Activated naive CD8-positive, alpha-beta T cell (primary cell): ENCODE results near the gene SHROOM1.
A peak's percentile ranks its signal among the peaks of the same experiment; 100 is the strongest.

ENCODE experiments used
- H3K27ac Mint-ChIP-seq: one replicate; pipeline ENCODE4 v1.8.0; 2021; ENCODE audit warnings: mixed read lengths
- H3K27me3 Mint-ChIP-seq: one replicate; pipeline ENCODE4 v1.8.0; 2021; ENCODE audit warnings: mixed read lengths
- H3K36me3 Mint-ChIP-seq: one replicate; pipeline ENCODE4 v1.8.0; 2021; ENCODE audit warnings: mixed read lengths
- H3K4me1 Mint-ChIP-seq: one replicate; pipeline ENCODE4 v1.8.0; 2021; ENCODE audit warnings: low read depth, mixed read lengths
- H3K4me3 Mint-ChIP-seq: one replicate; pipeline ENCODE4 v1.8.0; 2021; ENCODE audit warnings: mild to moderate bottlenecking, mixed read lengths
- H3K9me3 Mint-ChIP-seq: one replicate; pipeline ENCODE4 v1.8.0; 2021; ENCODE audit warnings: low read depth, mixed read lengths

The SHROOM1 gene

GRCh38 chr5:132823481-132824050 lies 6.9 kb downstream of the SHROOM1 start:
- Mint-ChIP-seq H3K36me3 (no peaks in the 10 kb centered on the region), H3K4me3 (peak overlapping the region; percentile 13), H3K4me1 (peaks cover 10% of the 10 kb centered on the region), H3K9me3 (no peaks in the 10 kb centered on the region), H3K27me3 (peaks cover 17% of the 10 kb centered on the region), H3K27ac (no peak overlapping the region)

- H3K4me1 Mint-ChIP-seq: peaks cover 10% of the 10 kb centered on the region
- H3K9me3 Mint-ChIP-seq: no peaks in the 10 kb centered on the region
- no peak overlapping the region for H3K27ac Mint-ChIP-seq
- H3K27me3 Mint-ChIP-seq: peaks cover 16% of the 10 kb centered on the region
- H3K4me3 Mint-ChIP-seq: no peak overlapping the region
- H3K36me3 Mint-ChIP-seq: no peaks in the 10 kb centered on the region
Measured at GRCh38 chr5:132822650-132823480, 7.6 kb downstream of the SHROOM1 start.

- Mint-ChIP-seq H3K27ac (no peak overlapping the region), H3K9me3 (no peaks in the 10 kb centered on the region), H3K4me1 (peaks cover 10% of the 10 kb centered on the region), H3K27me3 (peaks cover 9% of the 10 kb centered on the region), H3K36me3 (no peaks in the 10 kb centered on the region), H3K4me3 (no peak overlapping the region)
Measured at GRCh38 chr5:132821791-132822190, 8.7 kb downstream of the SHROOM1 start.

- Mint-ChIP-seq H3K27me3 (peaks cover 6% of the 10 kb centered on the region), H3K36me3 (no peaks in the 10 kb centered on the region), H3K4me1 (peaks cover 10% of the 10 kb centered on the region), H3K9me3 (no peaks in the 10 kb centered on the region), H3K4me3 (no peak overlapping the region), H3K27ac (no peak overlapping the region)
Measured at GRCh38 chr5:132821350-132821749, 9.1 kb downstream of the SHROOM1 start.

- H3K27ac Mint-ChIP-seq: no peak overlapping the region
Measured at GRCh38 chr5:132820162-132820754, 10.2 kb downstream of the SHROOM1 start.

GRCh38 chr5:132819468-132819867 lies 11.0 kb downstream of the SHROOM1 start:
- no peaks in the 10 kb centered on the region for H3K9me3 Mint-ChIP-seq
- peak overlapping the region; percentile 69 for H3K4me3 Mint-ChIP-seq
- H3K27me3 Mint-ChIP-seq: peaks cover 5% of the 10 kb centered on the region
- H3K36me3 Mint-ChIP-seq: no peaks in the 10 kb centered on the region
- H3K27ac Mint-ChIP-seq: no peak overlapping the region
- H3K4me1 Mint-ChIP-seq: peaks cover 11% of the 10 kb centered on the region

More at GRCh38 chr5:132820162-132820754, 10.2 kb downstream of the SHROOM1 start:
- H3K9me3 Mint-ChIP-seq: no peaks in the 10 kb centered on the region
- H3K36me3 Mint-ChIP-seq: no peaks in the 10 kb centered on the region
- H3K27me3 Mint-ChIP-seq: peaks cover 5% of the 10 kb centered on the region
- H3K4me1 Mint-ChIP-seq: peaks cover 10% of the 10 kb centered on the region
- peak overlapping the region; percentile 60 for H3K4me3 Mint-ChIP-seq

GRCh38 chr5:132817011-132817410 lies 13.4 kb downstream of the SHROOM1 start:
- H3K27ac Mint-ChIP-seq: no peak overlapping the region
- peaks cover 11% of the 10 kb centered on the region for H3K27me3 Mint-ChIP-seq
- peaks cover 19% of the 10 kb centered on the region for H3K4me1 Mint-ChIP-seq
- no peaks in the 10 kb centered on the region for H3K9me3 Mint-ChIP-seq
- H3K36me3 Mint-ChIP-seq: no peaks in the 10 kb centered on the region
- H3K4me3 Mint-ChIP-seq: no peak overlapping the region

- no peaks in the 10 kb centered on the region for H3K36me3 Mint-ChIP-seq
- no peak overlapping the region for H3K4me3 Mint-ChIP-seq
- H3K9me3 Mint-ChIP-seq: no peaks in the 10 kb centered on the region
- no peak overlapping the region for H3K27ac Mint-ChIP-seq
- peaks cover 19% of the 10 kb centered on the region for H3K4me1 Mint-ChIP-seq
- peaks cover 13% of the 10 kb centered on the region for H3K27me3 Mint-ChIP-seq
Measured at GRCh38 chr5:132816554-132816953, 13.9 kb downstream of the SHROOM1 start.

GRCh38 chr5:132816083-132816482 lies 14.4 kb downstream of the SHROOM1 start:
- Mint-ChIP-seq H3K9me3 (no peaks in the 10 kb centered on the region), H3K27ac (no peak overlapping the region), H3K4me1 (peaks cover 19% of the 10 kb centered on the region), H3K4me3 (no peak overlapping the region), H3K36me3 (no peaks in the 10 kb centered on the region), H3K27me3 (peaks cover 18% of the 10 kb centered on the region)

GRCh38 chr5:132815454-132815853 lies 15.0 kb downstream of the SHROOM1 start:
- Mint-ChIP-seq H3K4me1 (peaks cover 19% of the 10 kb centered on the region), H3K27ac (no peak overlapping the region), H3K36me3 (no peaks in the 10 kb centered on the region), H3K9me3 (no peaks in the 10 kb centered on the region), H3K4me3 (peak overlapping the region; percentile 59), H3K27me3 (peaks cover 22% of the 10 kb centered on the region)

- no peaks in the 10 kb centered on the region for H3K36me3 Mint-ChIP-seq
- H3K9me3 Mint-ChIP-seq: no peaks in the 10 kb centered on the region
- peaks cover 24% of the 10 kb centered on the region for H3K27me3 Mint-ChIP-seq
- H3K4me1 Mint-ChIP-seq: peaks cover 14% of the 10 kb centered on the region
- H3K4me3 Mint-ChIP-seq: peak overlapping the region; percentile 59
- no peak overlapping the region for H3K27ac Mint-ChIP-seq
Measured at GRCh38 chr5:132814503-132815294, 15.7 kb downstream of the SHROOM1 start.

GRCh38 chr5:132813599-132814502 lies 16.6 kb downstream of the SHROOM1 start:
- H3K4me3 Mint-ChIP-seq: no peak overlapping the region
- no peaks in the 10 kb centered on the region for H3K36me3 Mint-ChIP-seq
- no peak overlapping the region for H3K27ac Mint-ChIP-seq
- H3K27me3 Mint-ChIP-seq: peaks cover 28% of the 10 kb centered on the region
- peaks cover 10% of the 10 kb centered on the region for H3K4me1 Mint-ChIP-seq
- no peaks in the 10 kb centered on the region for H3K9me3 Mint-ChIP-seq

GRCh38 chr5:132812781-132813598 lies 17.5 kb downstream of the SHROOM1 start, which contains the start of gene SOWAHA:
Gene SOWAHA (plus strand): TSS chr5:132813302. CDS start chr5:132813622, 320 bp downstream.
- peaks cover 31% of the 10 kb centered on the region for H3K27me3 Mint-ChIP-seq
- no peaks in the 10 kb centered on the region for H3K36me3 Mint-ChIP-seq
- peak within 1 kb of the TSS; percentile 84 for H3K4me3 Mint-ChIP-seq
- no peaks in the 10 kb centered on the region for H3K9me3 Mint-ChIP-seq
- H3K4me1 Mint-ChIP-seq: peaks cover 10% of the 10 kb centered on the region
- no peak within 1 kb of the TSS for H3K27ac Mint-ChIP-seq
